ENCODE results near the gene CLDN24.

- no peak for TF ChIP-seq POLR2A (IDR thresholded peaks at IDR 0.05)
- no peak for TF ChIP-seq CTCF (IDR thresholded peaks at IDR 0.05)
- TF ChIP-seq EP300 (IDR thresholded peaks at IDR 0.05) = no peak
Observed at GRCh38 chr4:183370786-183371185, 48.6 kb upstream of the CLDN24 start.

Data from stomach (tissue), 4 donors.